Natural killer cell (primary cell): ENCODE data around the gene SMG6. TPM values are rescaled to one million over a fixed set of nuclear protein-coding genes. Genes with fewer than 3 reads are reported as not detected.

ENCODE experiments used
- ATAC-seq, 3 donors: fragments of 150-1000 bp in 2 of 3; fragments of 200-7000 bp in 1 of 3; cut with Tn5 transposase; 1 replicate in 1 of 3; 2 replicates in 2 of 3; pipeline ENCODE4 v1.10.0; 2021; ENCODE audit warnings: mild to moderate bottlenecking in 2 of 3, moderate library complexity in 2 of 3
- DNase-seq, 2 donors: peaks; one replicate each; pipeline versions ENCODE4 v3.0.0 to v3.0.0-alpha.2; 2013 to 2021; ENCODE audit warnings: mixed read lengths in 1 of 2
- H3K27ac ChIP-seq: one replicate; pipeline ENCODE4 v1.5.1; 2013; ENCODE audit warnings: mild to moderate bottlenecking, low read length
- H3K27me3 ChIP-seq: one replicate; pipeline ENCODE4 v1.6.1; 2013; ENCODE audit warnings: low read length; ENCODE audit not compliant: control insufficient read depth, insufficient read depth
- H3K36me3 ChIP-seq: one replicate; pipeline ENCODE4 v1.6.1; 2013; ENCODE audit warnings: low read length; ENCODE audit not compliant: control insufficient read depth, insufficient read depth
- H3K4me1 ChIP-seq: one replicate; pipeline ENCODE4 v1.6.1; 2013; ENCODE audit warnings: low read length; ENCODE audit not compliant: control insufficient read depth, insufficient read depth
- H3K4me3 ChIP-seq: one replicate; pipeline ENCODE4 v1.5.1; 2013; ENCODE audit warnings: low read length
- H3K9me3 ChIP-seq: one replicate; pipeline ENCODE4 v1.6.1; 2013; ENCODE audit warnings: low read length; ENCODE audit not compliant: control insufficient read depth, insufficient read depth
- H3K27ac Mint-ChIP-seq, 2 donors: one replicate each; pipeline ENCODE4 v1.8.0; 2022; ENCODE audit warnings: mild to moderate bottlenecking in 2 of 2, mixed read lengths in 2 of 2, moderate library complexity in 1 of 2
- H3K27me3 Mint-ChIP-seq, 2 donors: one replicate each; pipeline ENCODE4 v1.8.0; 2022; ENCODE audit warnings: low read depth in 2 of 2, mixed read lengths in 2 of 2
- H3K36me3 Mint-ChIP-seq: one replicate; pipeline ENCODE4 v1.8.0; 2022; ENCODE audit warnings: mixed read lengths
- H3K4me1 Mint-ChIP-seq, 2 donors: one replicate each; pipeline ENCODE4 v1.8.0; 2022; ENCODE audit warnings: mixed read lengths in 2 of 2
- H3K4me3 Mint-ChIP-seq: one replicate; pipeline ENCODE4 v1.8.0; 2022; ENCODE audit warnings: mild to moderate bottlenecking, moderate library complexity, mixed read lengths
- H3K9me3 Mint-ChIP-seq, 2 donors: one replicate each; pipeline ENCODE4 v1.8.0; 2022; ENCODE audit warnings: mixed read lengths in 2 of 2
- WGBS: methylation state at CpG from one replicate; pipeline ENCODE4 v1.1.7; 2013; ENCODE audit warnings: missing lambda C conversion rate; ENCODE audit not compliant: insufficient coverage; 5-methylcytosine and 5-hydroxymethylcytosine counted together
- intact Hi-C: fragments of 100-400 bp; cut with micrococcal nuclease; formaldehyde crosslinking; loops from one replicate; pipeline ENCODE4 v1.14.2; 2022
- total RNA-seq, 4 donors: library from RNA; stranded (reverse); fragments of 120-200 nt in 1 of 4; gene quantifications; one replicate each; pipeline versions ENCODE4 v1.2.3 to v1.2.4, GENCODE V29; 2013 to 2022
- TF ChIP-seq, protein P1 (sequence below): fragments of 200-600 bp; IDR thresholded peaks from one replicate; pipeline ENCODE4 v1.8.0; 2022; ENCODE audit warnings: antibody characterized with exemption

Gene SMG6
- total RNA-seq, 3 donors from 2014 or later (not counting 1 experiment from before 2014, with no cell fraction given): 41.6 to 49.4 (median 48.2) TPM

DNA sequence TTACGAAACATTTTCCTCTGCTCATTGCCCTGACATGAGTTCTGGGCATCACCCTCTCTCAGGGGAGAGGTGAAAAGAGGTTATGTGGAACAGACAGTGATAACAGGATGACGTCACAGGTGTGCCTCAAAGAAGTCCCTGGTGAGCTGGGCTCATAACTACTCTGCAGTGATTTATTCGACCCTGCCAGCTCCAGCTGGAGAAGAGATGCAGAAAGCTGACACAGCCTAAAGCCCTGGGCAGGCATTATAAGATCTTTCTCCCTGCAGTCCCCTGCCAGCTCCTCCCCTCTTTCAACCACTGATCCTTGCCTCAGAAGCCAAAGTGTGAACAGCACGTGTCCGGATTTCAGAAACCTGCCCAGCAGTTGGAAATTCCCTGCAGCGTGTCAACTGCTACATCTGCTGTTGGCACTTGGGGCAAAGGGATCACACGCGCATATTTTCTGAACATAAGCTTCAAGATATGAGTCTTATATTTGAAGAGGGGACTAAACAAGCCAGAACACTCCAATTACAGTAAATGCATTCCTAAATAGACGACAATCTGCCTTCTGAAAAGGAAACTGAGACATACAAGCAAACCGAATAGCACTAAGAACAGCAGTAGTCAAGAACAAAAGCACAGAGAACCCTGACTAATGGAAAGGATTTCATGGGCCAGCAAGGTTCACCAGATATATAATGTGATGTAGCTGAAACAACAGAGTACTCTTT, 80.5 kb downstream of the SMG6 start:
- H3K27ac ChIP-seq: peak overlapping the region; percentile 35
- H3K27me3 Mint-ChIP-seq: no peaks in the 10 kb centered on the region
- 27% methylated on average over 9 of the region's 10 CpGs for WGBS

DNA sequence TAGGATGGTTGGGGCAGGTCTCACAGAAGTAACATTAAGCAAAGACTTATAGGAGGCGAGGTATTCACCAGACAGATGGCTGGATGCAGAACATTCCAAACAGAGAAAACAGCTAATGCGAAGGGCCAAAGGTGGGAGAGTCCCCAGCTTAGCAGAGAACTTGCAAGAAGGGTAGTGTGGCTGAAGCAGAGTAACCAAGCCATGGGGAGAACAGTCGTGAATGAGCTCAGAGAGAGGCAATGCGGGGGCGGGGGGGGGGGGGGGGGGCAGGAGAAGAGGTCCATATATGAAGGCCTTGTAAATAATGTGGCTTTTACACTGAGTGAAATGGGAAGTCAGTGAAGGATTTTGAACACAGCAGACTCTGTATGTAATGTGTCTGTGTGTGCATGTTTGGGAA, 81.3 kb downstream of the SMG6 start:
- Histone ChIP-seq H3K9me3 (no peaks in the 10 kb centered on the region), H3K4me3 (no peak overlapping the region), H3K4me1 (peaks cover 22% of the 10 kb centered on the region), H3K27me3 (no peaks in the 10 kb centered on the region), H3K27ac (no peak overlapping the region), H3K36me3 (no peaks in the 10 kb centered on the region)
- Mint-ChIP-seq H3K27me3 (no peaks in the 10 kb centered on the region), H3K9me3 (no peaks in the 10 kb centered on the region), H3K36me3 (no peaks in the 10 kb centered on the region), H3K4me3 (peak overlapping the region; percentile 70), H3K27ac (peak overlapping the region; percentile 80 to 88), H3K4me1 (peaks cover 28 to 31% of the 10 kb centered on the region in 2 donors)
- 65% methylated on average over 3 of the region's 5 CpGs for WGBS
- intact Hi-C loops: no loop called here
- TF ChIP-seq, protein P1, sequence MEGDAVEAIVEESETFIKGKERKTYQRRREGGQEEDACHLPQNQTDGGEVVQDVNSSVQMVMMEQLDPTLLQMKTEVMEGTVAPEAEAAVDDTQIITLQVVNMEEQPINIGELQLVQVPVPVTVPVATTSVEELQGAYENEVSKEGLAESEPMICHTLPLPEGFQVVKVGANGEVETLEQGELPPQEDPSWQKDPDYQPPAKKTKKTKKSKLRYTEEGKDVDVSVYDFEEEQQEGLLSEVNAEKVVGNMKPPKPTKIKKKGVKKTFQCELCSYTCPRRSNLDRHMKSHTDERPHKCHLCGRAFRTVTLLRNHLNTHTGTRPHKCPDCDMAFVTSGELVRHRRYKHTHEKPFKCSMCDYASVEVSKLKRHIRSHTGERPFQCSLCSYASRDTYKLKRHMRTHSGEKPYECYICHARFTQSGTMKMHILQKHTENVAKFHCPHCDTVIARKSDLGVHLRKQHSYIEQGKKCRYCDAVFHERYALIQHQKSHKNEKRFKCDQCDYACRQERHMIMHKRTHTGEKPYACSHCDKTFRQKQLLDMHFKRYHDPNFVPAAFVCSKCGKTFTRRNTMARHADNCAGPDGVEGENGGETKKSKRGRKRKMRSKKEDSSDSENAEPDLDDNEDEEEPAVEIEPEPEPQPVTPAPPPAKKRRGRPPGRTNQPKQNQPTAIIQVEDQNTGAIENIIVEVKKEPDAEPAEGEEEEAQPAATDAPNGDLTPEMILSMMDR: no peak
- DNase-seq (no peak), ATAC-seq (no peak)

More for the DNA sequence above, 80.5 kb downstream of the SMG6 start:
- ATAC-seq: peak; percentile 90 to 97 (median 94)
- DNase-seq: peak; percentile 80 to 91
- H3K36me3 ChIP-seq: no peaks in the 10 kb centered on the region
- intact Hi-C loops: loop anchor here (1.0 kb wide), 3 partner anchors 8 to 43 kb away; no protein-coding TSS in a partner anchor
- H3K9me3 Mint-ChIP-seq: no peaks in the 10 kb centered on the region
- no peak overlapping the region for H3K4me3 ChIP-seq
- H3K27ac Mint-ChIP-seq: peak overlapping the region; percentile 80 to 88
- TF ChIP-seq, protein P1: no peak
- H3K9me3 ChIP-seq: no peaks in the 10 kb centered on the region
- H3K27me3 ChIP-seq: no peaks in the 10 kb centered on the region
- no peaks in the 10 kb centered on the region for H3K36me3 Mint-ChIP-seq
- H3K4me1 ChIP-seq: peaks cover 22% of the 10 kb centered on the region
- peaks cover 28 to 31% of the 10 kb centered on the region in 2 donors for H3K4me1 Mint-ChIP-seq
- peak overlapping the region; percentile 72 for H3K4me3 Mint-ChIP-seq

DNA sequence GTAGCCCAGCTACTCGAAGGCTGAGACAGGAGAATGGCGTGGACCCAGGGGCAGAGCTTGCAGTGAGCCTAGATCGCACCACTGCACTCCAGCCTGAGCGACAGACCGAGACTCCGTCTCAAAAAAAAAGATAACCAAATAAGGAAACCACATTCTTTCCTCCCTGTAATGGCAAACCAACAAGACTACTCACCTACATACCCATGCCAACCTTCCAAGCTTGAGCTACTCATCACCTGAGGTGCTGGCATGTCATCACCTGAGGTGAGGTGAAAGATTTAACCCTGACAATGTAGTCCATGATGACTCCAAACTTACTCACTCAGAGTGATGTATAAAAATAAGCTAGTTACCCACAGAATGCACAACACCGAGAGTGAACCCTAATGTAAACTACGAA, 85.2 kb downstream of the SMG6 start:
- 53% methylated on average over 8 of the region's 8 CpGs for WGBS
- no peak overlapping the region for H3K4me3 Mint-ChIP-seq
- no peaks in the 10 kb centered on the region for H3K9me3 Mint-ChIP-seq
- no peak overlapping the region for H3K27ac Mint-ChIP-seq
- H3K4me1 ChIP-seq: peaks cover 43% of the 10 kb centered on the region
- DNase-seq (no peak), ATAC-seq (no peak)
- no peaks in the 10 kb centered on the region for H3K27me3 Mint-ChIP-seq
- intact Hi-C loops: no loop called here
- H3K27ac ChIP-seq: no peak overlapping the region
- H3K4me3 ChIP-seq: no peak overlapping the region
- H3K27me3 ChIP-seq: no peaks in the 10 kb centered on the region
- TF ChIP-seq, protein P1: no peak
- peaks cover 51 to 54% of the 10 kb centered on the region in 2 donors for H3K4me1 Mint-ChIP-seq
- H3K9me3 ChIP-seq: no peaks in the 10 kb centered on the region
- no peaks in the 10 kb centered on the region for H3K36me3 Mint-ChIP-seq
- H3K36me3 ChIP-seq: no peaks in the 10 kb centered on the region
